GM12878 (cell line): ENCODE measurements around the gene OGA. TPM values are rescaled to one million over a fixed set of nuclear protein-coding genes. Genes with fewer than 3 reads are reported as not detected.

Experiments used
- ATAC-seq: fragments of 200-7000 bp; cut with Tn5 transposase; 3 replicates; pipeline ENCODE4 v1.9.1; 2020; ENCODE audit warnings: mild to moderate bottlenecking, moderate library complexity
- BruUV-seq: library from RNA; stranded (reverse); fragments of 400-500 nt; replicated peaks from 2 replicates; lab custom pipeline; 2021; lab: Mats Ljungman, UMichigan
- CTCF ChIA-PET: fragments of 300-600 bp; sonication (Branson Sonifier 250); formaldehyde crosslinking; extraction: SDS; loops from one replicate; lab custom pipeline; 2021; ENCODE audit warnings: inconsistent platforms; lab: Yijun Ruan, JAX
- POLR2A ChIA-PET: fragments of 350-600 bp; formaldehyde crosslinking; extraction: SDS; loops from one replicate; lab custom pipeline; 2021; ENCODE audit warnings: inconsistent platforms; lab: Charles Lee
- RAD21 ChIA-PET: fragments of 300-600 bp; sonication (Branson Sonifier 250); formaldehyde crosslinking; loops from one replicate; lab custom pipeline; 2023; ENCODE audit warnings: antibody characterized with exemption; ENCODE audit not compliant: unreplicated experiment; lab: Charles Lee
- SMC1A ChIA-PET: fragments of 300-600 bp; sonication (Branson Sonifier 250); formaldehyde crosslinking; loops from one replicate; lab custom pipeline; 2023; ENCODE audit not compliant: unreplicated experiment, uncharacterized antibody; lab: Charles Lee
- DNase-seq: peaks from one replicate; pipeline ENCODE4 v3.0.0-alpha.2; 2011; ENCODE audit warnings: low read depth, low spot score
- FAIRE-seq: peaks from 3 replicates; lab custom pipeline; 2011; peaks lifted over from hg19 to GRCh38; lab: Jason Lieb, UNC
- H2AFZ ChIP-seq: 2 replicates; pipeline ENCODE4 v1.6.0; 2011; ENCODE audit warnings: low read depth, low read length, control low read depth; ENCODE audit not compliant: control insufficient read depth
- H3K27ac ChIP-seq: 2 replicates; pipeline ENCODE4 v1.5.1; 2011; ENCODE audit warnings: control low read depth; ENCODE audit not compliant: control insufficient read depth, insufficient read depth
- H3K27me3 ChIP-seq, 2 experiments: replicated peaks in 1 of 2; 2 replicates each; pipeline versions ENCODE4 v1.6.0 to v1.6.1; 2011; ENCODE audit warnings: low read length in 1 of 2; ENCODE audit not compliant: control insufficient read depth in 2 of 2, insufficient read depth in 2 of 2
- H3K36me3 ChIP-seq, 2 experiments: 2 replicates each; pipeline ENCODE4 v1.5.1; 2011; ENCODE audit warnings: low read length in 1 of 2; ENCODE audit not compliant: control insufficient read depth in 2 of 2, insufficient read depth in 2 of 2
- H3K4me1 ChIP-seq: 2 replicates; pipeline ENCODE4 v1.6.1; 2011; ENCODE audit warnings: mild to moderate bottlenecking, low read length, moderate library complexity, mixed read lengths; ENCODE audit not compliant: control insufficient read depth, insufficient read depth
- H3K4me2 ChIP-seq: 2 replicates; pipeline ENCODE4 v1.6.0; 2011; ENCODE audit warnings: control low read depth; ENCODE audit not compliant: control insufficient read depth, insufficient read depth
- H3K4me3 ChIP-seq: fragments of 200-600 bp; sonication (generic); 2 replicates; pipeline ENCODE4 v1.5.1; 2016
- H3K79me2 ChIP-seq: 2 replicates; pipeline ENCODE4 v1.6.0; 2011; ENCODE audit warnings: low read length; ENCODE audit not compliant: control insufficient read depth, insufficient read depth
- H3K9ac ChIP-seq: 2 replicates; pipeline ENCODE4 v1.8.0; 2011; ENCODE audit warnings: low read length, control low read depth, mixed read lengths; ENCODE audit not compliant: control insufficient read depth, insufficient read depth
- H3K9me3 ChIP-seq: replicated peaks from 3 replicates; pipeline ENCODE4 v1.5.1; 2011; ENCODE audit warnings: mild to moderate bottlenecking, low read length; ENCODE audit not compliant: control insufficient read depth, insufficient read depth
- H4K20me1 ChIP-seq: 2 replicates; pipeline ENCODE4 v1.6.0; 2011; ENCODE audit not compliant: control insufficient read depth, insufficient read depth
- CEBPB ChIP-seq, 2 experiments: fragments of 150-350 bp in 1 of 2; IDR thresholded peaks; 2 replicates each; pipeline ENCODE4 v1.6.1; 2012 to 2014; ENCODE audit warnings: low read depth in 2 of 2, low read length in 2 of 2, borderline replicate concordance in 1 of 2, inconsistent platforms in 1 of 2
- CTCF ChIP-seq, 3 experiments: IDR thresholded peaks in 2 of 3; conservative IDR thresholded peaks in 1 of 3; 2 replicates each; pipeline ENCODE4 v1.5.1; 2011; ENCODE audit warnings: low read depth in 3 of 3, low read length in 3 of 3, mild to moderate bottlenecking in 3 of 3, control low read depth in 2 of 3, moderate library complexity in 2 of 3, inconsistent platforms in 1 of 3, mixed read lengths in 1 of 3; ENCODE audit not compliant: control insufficient read depth in 2 of 3, insufficient read depth in 1 of 3; ENCODE audit errors: extremely low read depth in 1 of 3
- EED ChIP-seq: sonication (generic); IDR thresholded peaks from 2 replicates; pipeline ENCODE4 v1.6.1; 2016; ENCODE audit warnings: antibody characterized with exemption, low read depth
- KAT2A ChIP-seq: conservative IDR thresholded peaks from 2 replicates; pipeline ENCODE4 v1.6.1; 2011; ENCODE audit warnings: low read depth, low read length; ENCODE audit not compliant: control insufficient read depth
- KLF5 ChIP-seq: fragments of 450-650 bp; IDR thresholded peaks from 2 replicates; pipeline ENCODE4 v1.6.1; 2014; ENCODE audit warnings: mild to moderate bottlenecking; ENCODE audit not compliant: partially characterized antibody
- POLR2A ChIP-seq: IDR thresholded peaks from 2 replicates; pipeline ENCODE4 v1.6.1; 2011; ENCODE audit warnings: low read depth, mild to moderate bottlenecking, low read length
- RFX5 ChIP-seq: IDR thresholded peaks from 2 replicates; pipeline ENCODE4 v1.6.1; 2011; ENCODE audit warnings: low read depth, low read length, improper control_type of control experiment
- SIN3A ChIP-seq: IDR thresholded peaks from 2 replicates; pipeline ENCODE4 v1.6.1; 2012; ENCODE audit warnings: low read depth, low read length, improper control_type of control experiment
- SIX5 ChIP-seq: IDR thresholded peaks from 2 replicates; pipeline ENCODE4 v1.6.1; 2011; ENCODE audit warnings: mild to moderate bottlenecking, low read depth, low read length, moderate library complexity; ENCODE audit not compliant: severe bottlenecking
- SMARCA5 ChIP-seq: fragments of 450-650 bp; IDR thresholded peaks from 2 replicates; pipeline ENCODE4 v1.6.1; 2017; ENCODE audit warnings: mild to moderate bottlenecking
- SRF ChIP-seq, 2 experiments: IDR thresholded peaks; 2 replicates each; pipeline ENCODE4 v1.6.1; 2011; ENCODE audit warnings: low read depth in 2 of 2, low read length in 2 of 2, mild to moderate bottlenecking in 1 of 2, moderate library complexity in 1 of 2
- TBL1XR1 ChIP-seq: IDR thresholded peaks from 2 replicates; pipeline ENCODE4 v1.6.1; 2012; ENCODE audit warnings: low read depth, low read length, improper control_type of control experiment
- TCF3 ChIP-seq: IDR thresholded peaks from 2 replicates; pipeline ENCODE4 v1.6.1; 2012; ENCODE audit warnings: low read depth, mild to moderate bottlenecking, low read length, borderline replicate concordance; ENCODE audit not compliant: insufficient read depth
- USF2 ChIP-seq: IDR thresholded peaks from 2 replicates; pipeline ENCODE4 v1.6.1; 2011; ENCODE audit warnings: low read depth, low read length, improper control_type of control experiment, borderline replicate concordance
- ZNF207 ChIP-seq: fragments of 450-650 bp; IDR thresholded peaks from 2 replicates; pipeline ENCODE4 v1.6.1; 2014; ENCODE audit warnings: antibody characterized with exemption, mild to moderate bottlenecking, borderline replicate concordance
- ZNF622 ChIP-seq: fragments of 450-650 bp; IDR thresholded peaks from 2 replicates; pipeline ENCODE4 v1.6.1; 2017; ENCODE audit warnings: mild to moderate bottlenecking, inconsistent platforms
- ZSCAN29 ChIP-seq: fragments of 450-650 bp; IDR thresholded peaks from 2 replicates; pipeline ENCODE4 v1.6.1; 2017; ENCODE audit warnings: mild to moderate bottlenecking, moderate library complexity
- whole genome bisulfite sequencing: methylation state at CpG from one replicate; pipeline ENCODE4 v1.1.6; 2016; ENCODE audit warnings: low lambda C conversion rate; ENCODE audit not compliant: insufficient replicate concordance, insufficient coverage; ENCODE audit errors: missing lambda C conversion rate; 5-methylcytosine and 5-hydroxymethylcytosine counted together
- in situ Hi-C: fragments of 300-500 bp; cut with MboI; formaldehyde crosslinking; loops from 9 replicates; pipeline ENCODE4 v1.14.3; 2018; ENCODE audit warnings: mixed read lengths
- intact Hi-C: fragments of 100-400 bp; cut with micrococcal nuclease; formaldehyde crosslinking; loops from one replicate; pipeline ENCODE4 v1.14.2; 2022; ENCODE audit not compliant: unreplicated experiment
- polyA plus RNA-seq, 11 experiments: library from polyadenylated mRNA; depleted of rRNA in 4 of 11; unstranded in 6 of 11; stranded (reverse) in 5 of 11; fragments of >200 nt; fragmentation: Nextera tagmentation in 4 of 11; fragmentation: Illumina TruSeq in 1 of 11; extraction: Ambion mirVana in 4 of 11; extraction: Trizol in 1 of 11; gene quantifications; 1 replicate in 1 of 11; 2 replicates in 10 of 11; pipeline versions ENCODE4 v1.2.1 to v1.2.3, GENCODE V29; 2011 to 2016; ENCODE audit warnings: inconsistent platforms in 2 of 11, missing spikeins in 2 of 11, low read depth in 1 of 11
- total RNA-seq, 4 experiments: library from RNA; depleted of rRNA in 3 of 4; stranded (reverse); fragments of >200 nt in 3 of 4; fragmentation: Illumina TruSeq in 1 of 4; extraction: Trizol in 1 of 4; gene quantifications; 2 replicates each; pipeline versions ENCODE4 v1.2.1 to v1.2.3, GENCODE V29; 2013 to 2021

The OGA gene
- total and polyA plus RNA-seq, 10 of the 15 experiments (the other 5 are each of a cell fraction or from before 2014, with no cell fraction given) = 23.0 to 145 (median 85.2) TPM

- TF ChIP-seq EED = no peak
- no peak for TF ChIP-seq KLF5
- no peak for TF ChIP-seq USF2
Measured at GRCh38 chr10:101769541-101770180, 48.6 kb downstream of the OGA start (continued).

DNA sequence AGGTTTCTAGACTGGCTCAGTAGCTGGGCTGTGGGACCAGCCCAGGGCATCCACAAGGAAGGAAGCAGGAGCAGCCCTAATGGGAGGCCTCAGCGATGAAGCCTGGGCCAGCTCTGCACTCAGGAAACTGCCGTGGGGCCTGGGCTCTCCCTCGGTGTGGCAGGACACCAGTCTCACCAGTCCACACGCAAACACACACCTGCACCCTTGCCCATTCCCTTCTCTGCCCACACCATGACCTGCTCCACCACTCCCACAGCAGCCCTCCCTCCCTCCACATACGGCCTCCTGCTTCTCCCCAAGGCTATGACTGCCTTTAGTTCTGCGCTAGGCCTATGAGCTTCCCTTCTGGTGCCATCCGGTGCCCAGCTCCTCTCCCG, 49.5 kb downstream of the OGA start:
- WGBS = 33% methylated on average over 8 of the region's 8 CpGs
- H3K9ac ChIP-seq = no peak overlapping the region
- H3K36me3 ChIP-seq = no peaks in the 10 kb centered on the region
- no peak overlapping the region for H2AFZ ChIP-seq
- CTCF ChIA-PET = interaction anchor here (0.8 to 1.9 kb wide), 6 partner anchors 10 to 181 kb away, joined by 3 to 7 read pairs (median 4); partner anchors contain the start of genes DPCD, NPM3 and POLL
- no peaks in the 10 kb centered on the region for H3K9me3 ChIP-seq
- no TSS peak for BruUV-seq
- no peaks in the 10 kb centered on the region for H3K4me1 ChIP-seq
- in situ Hi-C loops (no loop called here), intact Hi-C loops (no loop called here)
- SMC1A ChIA-PET = no interaction called here
- peaks cover 3% of the 10 kb centered on the region in 2 experiments; a peak in 3 of 4 replicates for H3K27me3 ChIP-seq
- no peak overlapping the region for H3K27ac ChIP-seq
- POLR2A ChIA-PET = no interaction called here
- FAIRE-seq (no peak), DNase-seq (no peak), ATAC-seq (no peak)
- no peak overlapping the region for H3K4me2 ChIP-seq
- H3K4me3 ChIP-seq = no peak overlapping the region
- no peaks in the 10 kb centered on the region for H3K79me2 ChIP-seq
- RAD21 ChIA-PET = interaction anchor here (1.5 kb wide), 1 partner anchor 65 kb away, joined by 3 read pairs; no protein-coding TSS in a partner anchor
- no peaks in the 10 kb centered on the region for H4K20me1 ChIP-seq
- no peak for TF ChIP-seq CEBPB (IDR thresholded peaks at IDR 0.05; ENCODE audit: borderline replicate concordance in 1 of 2, low read depth in 2 of 2, low read length in 2 of 2)
- TF ChIP-seq KAT2A = no peak
- TF ChIP-seq TBL1XR1 = no peak
- TF ChIP-seq SRF (IDR thresholded peaks at IDR 0.05; ENCODE audit: low read depth in 2 of 2, low read length in 2 of 2) = no peak
- TF ChIP-seq ZNF622 = no peak
- no peak for TF ChIP-seq POLR2A
- TF ChIP-seq SIN3A = no peak
- TF ChIP-seq SMARCA5 = no peak
- TF ChIP-seq RFX5 = no peak
- no peak for TF ChIP-seq ZNF207
- TF ChIP-seq CTCF (IDR thresholded peaks at IDR 0.05 in 2 of 3, conservative IDR thresholded peaks at IDR 0.05 in 1 of 3; ENCODE audit: control insufficient read depth in 2 of 3, extremely low read depth in 1 of 3, insufficient read depth in 1 of 3, low read depth in 3 of 3, low read length in 3 of 3) = no peak
- TF ChIP-seq SIX5 = no peak
- no peak for TF ChIP-seq ZSCAN29
- no peak for TF ChIP-seq TCF3
